Measurements from ENCODE around the gene LOXL3.

GRCh38 chr2:74500578-74500946 is 53.2 kb downstream of the LOXL3 start:
- TF ChIP-seq, protein P1, sequence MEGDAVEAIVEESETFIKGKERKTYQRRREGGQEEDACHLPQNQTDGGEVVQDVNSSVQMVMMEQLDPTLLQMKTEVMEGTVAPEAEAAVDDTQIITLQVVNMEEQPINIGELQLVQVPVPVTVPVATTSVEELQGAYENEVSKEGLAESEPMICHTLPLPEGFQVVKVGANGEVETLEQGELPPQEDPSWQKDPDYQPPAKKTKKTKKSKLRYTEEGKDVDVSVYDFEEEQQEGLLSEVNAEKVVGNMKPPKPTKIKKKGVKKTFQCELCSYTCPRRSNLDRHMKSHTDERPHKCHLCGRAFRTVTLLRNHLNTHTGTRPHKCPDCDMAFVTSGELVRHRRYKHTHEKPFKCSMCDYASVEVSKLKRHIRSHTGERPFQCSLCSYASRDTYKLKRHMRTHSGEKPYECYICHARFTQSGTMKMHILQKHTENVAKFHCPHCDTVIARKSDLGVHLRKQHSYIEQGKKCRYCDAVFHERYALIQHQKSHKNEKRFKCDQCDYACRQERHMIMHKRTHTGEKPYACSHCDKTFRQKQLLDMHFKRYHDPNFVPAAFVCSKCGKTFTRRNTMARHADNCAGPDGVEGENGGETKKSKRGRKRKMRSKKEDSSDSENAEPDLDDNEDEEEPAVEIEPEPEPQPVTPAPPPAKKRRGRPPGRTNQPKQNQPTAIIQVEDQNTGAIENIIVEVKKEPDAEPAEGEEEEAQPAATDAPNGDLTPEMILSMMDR (IDR thresholded peaks at IDR 0.05), result no peak
- TF ChIP-seq EP300 (IDR thresholded peaks at IDR 0.05; ENCODE audit: low read depth), result no peak
